TTC549 (cell line): Measurements from ENCODE around the gene COL15A1.

Experiments
- FAIRE-seq: peaks from 2 replicates; lab custom pipeline; 2012; peaks lifted over from hg19 to GRCh38; lab: Jason Lieb, UNC

COL15A1 gene

GRCh38 chr9:98949565-98949964, 5.9 kb downstream of the COL15A1 start:
- FAIRE-seq = no peak

DNA sequence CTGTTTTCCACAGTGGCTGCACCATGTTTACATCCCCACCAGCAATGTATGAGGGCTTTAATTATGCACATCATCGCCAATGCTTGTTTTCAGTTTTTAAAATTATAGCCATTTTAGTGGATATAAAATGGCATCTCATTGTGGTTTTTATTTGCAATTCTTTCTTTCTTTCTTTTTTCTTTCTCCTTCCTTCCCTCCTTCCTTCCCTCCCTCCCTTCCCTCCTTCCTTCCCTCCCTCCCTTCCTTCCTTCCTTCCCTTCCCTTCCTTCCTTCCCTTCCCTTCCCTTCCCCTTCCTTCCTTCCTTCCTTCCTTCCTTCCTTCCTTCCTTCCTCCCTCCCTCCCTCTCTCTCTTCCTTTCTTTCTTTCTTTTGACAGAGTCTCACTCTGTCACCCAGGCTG, 6.6 kb downstream of the COL15A1 start:
- no peak for FAIRE-seq

DNA sequence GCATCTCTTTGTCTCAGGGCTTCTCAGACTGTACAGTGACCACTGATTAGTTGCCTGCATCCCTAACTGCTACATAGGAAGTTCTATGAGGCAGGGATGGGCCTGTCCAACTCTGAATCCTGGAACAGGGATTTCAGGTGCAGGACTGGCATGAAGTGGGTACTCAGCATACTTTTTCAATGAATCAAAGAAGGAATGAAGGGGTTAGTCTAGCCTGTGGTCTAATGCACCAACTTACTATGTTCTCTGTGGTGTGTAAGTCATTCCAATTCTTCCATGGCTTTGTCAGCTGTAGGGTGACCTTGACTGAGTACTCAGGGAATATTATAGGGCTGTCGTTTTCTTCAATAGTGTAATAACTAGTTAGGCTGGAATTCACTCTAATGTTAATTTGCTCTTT, 8.3 kb downstream of the COL15A1 start:
- no peak for FAIRE-seq

- no peak for FAIRE-seq
These were observed 10.0 kb downstream of the COL15A1 start for GRCh38 chr9:98953581-98954243.

- FAIRE-seq = no peak
These were observed 10.5 kb downstream of the COL15A1 start for GRCh38 chr9:98954244-98954610.

- no peak for FAIRE-seq
These were observed 11.6 kb downstream of the COL15A1 start for GRCh38 chr9:98955259-98955658.

DNA sequence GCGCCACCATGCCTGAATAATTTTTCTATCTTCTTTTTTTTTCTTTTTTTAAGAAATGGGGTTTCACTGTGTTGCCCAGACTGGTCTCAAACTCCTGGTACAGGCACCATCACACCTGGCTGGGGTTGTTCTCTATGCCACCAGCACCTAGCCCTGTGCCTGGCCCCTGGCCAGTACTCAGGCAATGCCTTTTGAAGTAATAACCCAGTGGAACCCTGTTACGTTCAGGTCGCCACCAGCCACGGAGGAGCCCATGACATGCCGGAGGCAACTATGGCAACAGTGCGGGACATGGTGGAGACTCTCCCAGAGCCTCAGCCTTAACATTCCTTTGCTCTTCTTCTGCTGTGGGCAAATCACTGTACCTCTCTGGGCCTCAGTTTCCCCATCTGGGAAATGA, 14.1 kb downstream of the COL15A1 start:
- no peak for FAIRE-seq

DNA sequence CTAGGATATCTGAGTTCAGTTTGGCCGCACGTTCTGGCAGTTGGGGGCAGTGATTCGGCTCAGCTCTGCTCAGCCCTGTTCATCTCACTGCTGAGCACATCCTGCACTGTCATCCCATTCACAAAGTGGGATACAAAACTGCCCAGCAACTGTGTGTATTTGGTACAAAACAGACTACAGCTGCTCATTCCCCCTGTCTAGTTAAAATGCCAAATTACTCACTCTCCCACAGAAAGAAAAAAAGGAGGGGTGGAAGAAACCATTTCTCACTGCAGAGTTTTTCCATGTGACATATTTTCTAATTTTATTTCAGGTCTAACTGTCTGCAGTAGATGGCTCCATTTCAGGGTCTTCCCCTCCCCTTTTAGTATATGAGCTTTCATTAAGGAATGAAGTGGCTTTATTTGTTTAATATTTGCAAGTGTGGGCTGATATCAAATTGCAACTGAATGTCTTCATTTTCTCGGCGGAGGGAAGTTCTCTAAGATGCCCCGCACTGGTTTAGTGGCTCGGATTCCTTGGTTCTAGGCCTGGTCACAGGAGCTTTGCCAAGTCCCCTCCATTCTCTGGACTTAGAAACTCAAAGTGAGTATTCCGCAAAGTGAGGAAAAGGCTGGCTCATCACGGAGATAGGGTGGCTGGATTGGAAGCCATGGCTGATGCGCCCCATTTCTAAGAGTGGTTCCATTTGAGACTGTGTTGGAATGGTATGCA, 14.7 kb downstream of the COL15A1 start:
- no peak for FAIRE-seq

- no peak for FAIRE-seq
These were observed 16.7 kb downstream of the COL15A1 start for GRCh38 chr9:98960409-98960808.

DNA sequence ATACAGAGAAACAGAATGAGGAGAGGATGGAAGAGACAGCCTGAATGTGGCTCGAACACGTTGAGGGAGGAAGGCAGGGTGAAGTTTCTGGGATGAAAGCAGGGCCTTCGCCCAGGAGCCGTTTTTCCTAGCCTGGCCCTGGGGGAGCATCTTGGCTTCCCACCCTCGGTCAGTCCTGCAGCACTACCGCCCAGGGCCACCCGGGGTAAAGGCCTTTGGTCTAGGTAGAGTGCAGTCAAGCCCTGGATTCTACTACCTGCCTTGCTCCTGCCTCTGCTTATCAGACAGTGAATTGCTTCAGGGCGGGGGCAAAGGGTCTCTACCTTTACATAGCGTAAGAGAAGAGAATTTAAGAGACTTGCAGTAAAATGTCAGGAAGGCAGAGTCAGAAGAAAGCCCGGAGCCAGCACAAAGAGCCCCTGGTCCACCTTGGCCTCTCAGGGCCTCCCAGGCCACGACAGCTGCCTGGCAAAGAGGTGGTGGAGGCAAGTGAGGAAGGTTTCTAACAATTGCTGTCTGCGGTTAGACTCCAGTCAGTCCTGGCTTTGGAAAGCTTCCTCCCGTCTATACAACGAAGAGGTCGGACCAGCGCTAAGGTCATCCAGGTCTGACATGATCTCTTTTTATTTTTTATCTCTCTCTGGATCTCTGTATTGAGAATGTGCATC, 17.9 kb downstream of the COL15A1 start:
- FAIRE-seq = no peak

- no peak for FAIRE-seq
These were observed 18.5 kb downstream of the COL15A1 start for GRCh38 chr9:98962181-98962560.

- FAIRE-seq = no peak
These were observed 19.2 kb downstream of the COL15A1 start for GRCh38 chr9:98962861-98963260.

GRCh38 chr9:98964201-98964600, 20.5 kb downstream of the COL15A1 start:
- no peak for FAIRE-seq

DNA sequence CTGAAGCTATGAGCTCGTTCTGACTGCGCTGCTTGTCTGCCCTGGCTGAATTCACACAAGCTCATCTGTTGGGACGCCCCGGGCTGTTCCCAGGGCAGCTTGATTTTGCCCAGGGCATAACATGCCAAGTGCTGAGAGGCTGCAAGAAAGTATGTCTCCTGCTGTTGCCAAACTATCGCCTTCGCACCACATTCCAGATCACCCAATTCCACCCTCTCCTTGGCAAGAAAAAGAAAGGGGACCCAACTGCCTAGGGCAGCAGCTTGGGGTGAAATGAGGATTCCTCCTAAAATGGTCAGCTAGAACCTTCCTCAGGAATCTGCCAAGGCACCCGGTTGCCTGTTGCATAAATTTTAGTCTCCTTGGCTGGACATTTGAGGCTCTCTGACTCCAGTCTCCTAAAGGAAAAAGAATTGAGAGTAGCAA, 21.2 kb downstream of the COL15A1 start:
- FAIRE-seq = no peak

- no peak for FAIRE-seq
These were observed 23.0 kb downstream of the COL15A1 start for GRCh38 chr9:98966676-98967075.

DNA sequence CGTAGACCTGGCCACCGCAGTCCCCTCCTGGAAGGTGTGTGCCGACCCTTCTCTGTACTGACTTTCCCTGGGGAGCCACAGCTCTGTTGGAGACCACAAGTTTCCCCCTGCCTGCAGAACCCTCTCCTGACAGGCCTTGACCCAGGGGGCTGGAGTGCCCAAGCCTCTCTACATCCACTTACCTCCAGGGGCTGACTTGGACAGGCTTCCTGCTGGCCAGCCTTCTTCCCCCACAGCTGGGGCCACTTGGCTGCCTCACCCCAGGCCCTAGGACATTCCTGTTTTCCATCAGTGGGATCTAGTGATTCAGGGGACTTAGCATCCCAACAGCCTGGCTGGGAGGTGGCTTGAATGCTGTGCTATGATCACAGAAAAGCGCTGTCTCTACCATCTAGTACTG, 23.6 kb downstream of the COL15A1 start:
- no peak for FAIRE-seq

DNA sequence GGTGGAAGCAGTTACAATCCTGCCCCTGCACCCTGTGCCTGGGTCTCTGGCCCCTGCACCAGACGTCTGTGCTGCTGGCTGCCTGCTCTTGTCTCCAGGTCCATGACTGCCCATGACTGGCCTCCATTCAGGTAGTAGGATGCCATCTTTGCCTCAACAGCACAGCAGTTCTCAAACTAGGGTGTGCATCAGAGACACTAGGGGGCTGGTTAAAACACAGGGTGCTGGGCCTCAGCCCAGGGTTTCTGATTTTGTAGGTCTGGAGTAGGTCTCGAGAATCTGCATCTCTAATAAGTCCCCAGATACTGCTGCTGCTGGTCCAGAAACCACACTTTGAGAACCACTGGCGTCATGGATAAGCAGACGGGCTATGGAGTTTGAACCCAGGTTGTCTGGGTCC, 24.0 kb downstream of the COL15A1 start:
- no peak for FAIRE-seq

GRCh38 chr9:98968601-98969337, 25.1 kb downstream of the COL15A1 start:
- FAIRE-seq = no peak

GRCh38 chr9:98970532-98971041, 26.9 kb downstream of the COL15A1 start:
- FAIRE-seq = no peak

GRCh38 chr9:98971168-98971914, 27.6 kb downstream of the COL15A1 start:
- FAIRE-seq = no peak

DNA sequence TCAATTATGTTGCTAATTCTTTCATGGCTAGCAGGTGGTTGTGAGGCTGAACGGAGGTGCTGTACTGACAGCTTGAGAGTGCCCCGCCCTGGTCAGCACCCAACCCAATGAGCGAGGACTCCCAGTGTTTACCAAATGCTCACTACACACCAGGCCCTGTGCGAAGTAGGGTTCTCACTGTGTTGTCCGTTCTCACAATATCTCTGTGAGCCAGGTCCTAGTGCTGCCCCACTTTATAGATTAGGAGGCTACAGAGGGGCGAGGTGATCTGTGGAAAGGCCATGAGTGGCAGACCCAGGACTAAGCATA, 28.2 kb downstream of the COL15A1 start:
- FAIRE-seq = no peak

GRCh38 chr9:98972716-98973115, 29.0 kb downstream of the COL15A1 start:
- no peak for FAIRE-seq
